GM19099 (cell line): ENCODE data around the gene GIGYF1.

ENCODE experiments used
- POLR2A ChIP-seq: IDR thresholded peaks from 3 replicates; pipeline ENCODE4 v1.6.1; 2011; ENCODE audit warnings: low read depth; ENCODE audit not compliant: insufficient read length; ENCODE audit errors: extremely low read depth

Gene GIGYF1

DNA sequence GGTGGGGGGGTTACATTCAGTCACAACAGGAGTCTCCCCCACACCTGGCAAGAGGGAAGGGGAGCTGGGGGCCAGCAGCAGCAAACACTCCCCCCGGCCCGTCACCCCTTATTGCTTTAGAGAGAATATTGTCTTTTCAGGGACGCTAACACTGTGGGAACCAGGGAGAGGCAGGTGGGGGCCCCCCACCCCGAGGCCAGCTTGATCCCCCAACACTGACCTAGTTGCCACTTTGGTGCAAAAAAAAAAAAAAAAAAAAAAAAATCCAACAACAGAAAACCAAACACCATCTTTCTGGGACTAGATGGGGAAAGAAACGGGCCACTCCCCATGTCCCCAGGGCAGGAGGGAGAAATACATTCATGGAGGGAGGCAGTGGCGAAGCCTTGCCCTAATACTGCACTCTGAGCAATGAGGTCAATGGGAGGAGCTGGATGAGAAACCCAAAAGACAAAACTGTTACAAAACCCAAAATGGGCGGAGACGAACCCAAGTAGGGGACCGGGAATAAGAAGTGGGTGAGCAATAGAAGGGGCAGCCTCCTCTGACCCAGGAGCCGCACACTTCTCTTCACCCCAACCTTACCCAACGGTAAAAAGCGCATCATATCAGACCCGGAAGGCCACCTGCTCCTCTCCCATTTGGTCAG is 14.0 kb downstream of the GIGYF1 start:
- TF ChIP-seq POLR2A: no peak

DNA sequence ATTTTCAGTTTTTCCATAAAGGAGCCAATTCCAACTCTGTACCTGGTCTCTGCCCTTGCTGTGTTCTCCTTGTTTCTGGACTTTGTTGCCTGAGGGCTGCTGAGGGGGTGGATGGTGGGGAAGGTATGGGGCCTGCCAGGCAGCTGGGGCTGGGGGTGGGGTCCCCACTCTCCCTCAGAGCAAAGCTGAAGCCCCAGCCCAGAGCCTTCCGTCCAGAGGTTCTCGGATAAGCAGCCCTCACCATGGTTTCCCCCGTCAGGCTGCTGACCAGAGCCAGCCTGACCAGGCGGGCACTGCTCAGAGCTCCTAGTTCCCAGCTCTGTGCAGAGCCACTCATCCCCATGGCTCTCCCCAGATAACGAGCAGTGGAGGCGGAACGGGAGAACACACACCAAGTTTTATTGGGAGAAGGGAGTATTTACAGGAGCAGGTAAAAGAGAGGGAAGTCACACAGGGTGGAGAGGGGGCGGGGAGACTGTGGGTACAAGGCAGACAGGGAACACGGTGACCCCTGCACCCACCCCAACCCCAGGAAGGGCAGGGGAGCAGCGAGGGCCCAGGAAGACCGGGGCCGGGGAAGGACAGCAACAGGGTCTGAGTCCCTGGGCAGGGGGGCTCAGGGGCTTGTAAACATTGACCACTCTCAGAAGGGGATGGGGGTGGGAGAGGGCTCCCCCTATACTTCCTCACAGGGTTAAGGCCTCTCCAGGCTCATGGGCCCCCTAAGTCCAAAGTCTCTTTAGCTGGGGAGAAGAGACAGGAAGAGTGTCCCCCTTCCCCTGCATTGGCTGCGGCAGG is 14.7 kb downstream of the GIGYF1 start:
- no peak for TF ChIP-seq POLR2A

DNA sequence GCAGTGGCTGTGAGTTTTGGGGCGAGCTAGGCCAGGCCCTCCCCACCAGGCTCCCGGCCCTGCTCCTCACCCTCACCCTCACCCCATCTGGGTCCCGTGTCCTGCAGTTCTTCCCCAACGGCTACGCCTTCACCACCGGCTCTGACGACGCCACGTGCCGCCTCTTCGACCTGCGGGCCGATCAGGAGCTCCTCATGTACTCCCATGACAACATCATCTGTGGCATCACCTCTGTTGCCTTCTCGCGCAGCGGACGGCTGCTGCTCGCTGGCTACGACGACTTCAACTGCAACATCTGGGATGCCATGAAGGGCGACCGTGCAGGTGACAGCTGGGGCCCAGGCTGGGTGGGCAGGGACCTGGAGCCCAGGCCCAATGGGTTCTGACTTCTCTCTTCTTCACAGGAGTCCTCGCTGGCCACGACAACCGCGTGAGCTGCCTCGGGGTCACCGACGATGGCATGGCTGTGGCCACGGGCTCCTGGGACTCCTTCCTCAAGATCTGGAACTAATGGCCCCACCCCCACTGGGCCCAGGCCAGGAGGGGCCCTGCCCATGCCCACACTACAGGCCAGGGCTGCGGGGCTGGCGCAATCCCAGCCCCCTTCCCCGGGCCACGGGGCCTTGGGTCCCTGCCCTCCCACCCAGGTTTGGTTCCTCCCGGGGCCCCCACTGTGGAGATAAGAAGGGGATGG is 15.6 kb downstream of the GIGYF1 start:
- TF ChIP-seq POLR2A: no peak

DNA sequence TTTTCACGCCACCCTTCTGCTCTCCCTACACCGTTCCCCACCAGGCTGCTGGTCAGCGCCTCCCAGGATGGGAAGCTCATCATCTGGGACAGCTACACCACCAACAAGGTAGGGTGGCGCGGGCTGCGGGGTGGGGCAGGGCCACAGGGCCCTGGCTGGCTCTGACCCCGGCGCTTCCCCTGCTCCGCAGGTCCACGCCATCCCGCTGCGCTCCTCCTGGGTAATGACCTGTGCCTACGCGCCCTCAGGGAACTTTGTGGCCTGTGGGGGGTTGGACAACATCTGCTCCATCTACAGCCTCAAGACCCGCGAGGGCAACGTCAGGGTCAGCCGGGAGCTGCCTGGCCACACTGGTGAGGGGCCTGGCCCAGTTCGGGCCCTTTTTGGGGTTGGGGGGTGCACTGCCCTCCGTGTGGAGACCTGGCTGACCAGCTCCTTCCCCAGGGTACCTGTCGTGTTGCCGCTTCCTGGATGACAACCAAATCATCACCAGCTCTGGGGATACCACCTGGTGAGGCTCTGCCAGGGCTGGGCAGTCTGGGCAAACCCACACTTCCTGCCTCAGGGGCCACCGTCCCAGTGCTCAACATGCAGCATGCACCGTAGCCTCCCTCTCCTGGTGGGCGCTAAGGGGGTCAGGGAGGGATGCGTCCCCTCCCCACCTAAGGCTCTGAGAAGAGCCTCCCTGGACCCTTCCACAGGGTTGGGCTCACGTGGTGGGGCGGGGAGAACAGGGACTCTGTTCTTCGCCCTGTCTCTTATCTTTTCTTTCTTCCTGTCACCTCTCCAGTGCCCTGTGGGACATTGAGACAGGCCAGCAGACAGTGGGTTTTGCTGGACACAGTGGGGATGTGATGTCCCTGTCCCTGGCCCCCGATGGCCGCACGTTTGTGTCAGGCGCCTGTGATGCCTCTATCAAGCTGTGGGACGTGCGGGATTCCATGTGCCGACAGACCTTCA is 16.5 kb downstream of the GIGYF1 start:
- no peak for TF ChIP-seq POLR2A

DNA sequence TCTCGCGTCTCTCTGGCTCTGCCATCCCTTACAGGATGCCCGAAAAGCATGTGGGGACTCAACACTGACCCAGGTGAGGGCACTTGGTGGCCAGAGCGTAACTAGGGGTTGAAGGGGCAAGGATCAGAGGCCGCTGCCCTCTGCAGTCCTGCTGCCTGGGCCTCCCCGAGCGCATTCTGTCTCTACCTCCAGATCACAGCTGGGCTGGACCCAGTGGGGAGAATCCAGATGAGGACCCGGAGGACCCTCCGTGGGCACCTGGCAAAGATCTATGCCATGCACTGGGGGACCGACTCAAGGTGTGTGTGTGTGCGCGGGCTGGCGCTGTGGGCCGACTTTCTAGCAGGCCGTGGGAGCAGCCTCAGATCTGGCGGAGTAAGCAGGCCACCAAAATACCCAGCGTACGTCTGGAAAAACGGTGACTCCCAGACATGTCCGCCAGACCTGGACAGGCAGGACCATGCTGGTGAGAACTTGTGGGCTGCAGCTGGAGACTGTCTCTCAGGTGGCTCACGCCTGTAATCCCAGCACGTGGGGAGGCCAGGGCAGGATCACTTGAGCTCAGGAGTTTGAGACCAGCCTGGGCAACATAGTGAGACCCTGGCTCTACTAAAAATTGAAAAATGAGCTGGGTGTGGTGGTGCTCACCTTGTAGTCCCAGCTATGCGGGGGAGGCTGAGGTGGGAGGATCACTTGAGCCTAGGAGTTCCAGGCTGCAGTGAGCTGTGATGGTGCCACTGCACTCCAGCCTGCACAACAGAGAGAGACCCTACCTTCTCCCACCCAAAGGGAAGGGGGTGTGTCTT is 17.3 kb downstream of the GIGYF1 start:
- no peak for TF ChIP-seq POLR2A

DNA sequence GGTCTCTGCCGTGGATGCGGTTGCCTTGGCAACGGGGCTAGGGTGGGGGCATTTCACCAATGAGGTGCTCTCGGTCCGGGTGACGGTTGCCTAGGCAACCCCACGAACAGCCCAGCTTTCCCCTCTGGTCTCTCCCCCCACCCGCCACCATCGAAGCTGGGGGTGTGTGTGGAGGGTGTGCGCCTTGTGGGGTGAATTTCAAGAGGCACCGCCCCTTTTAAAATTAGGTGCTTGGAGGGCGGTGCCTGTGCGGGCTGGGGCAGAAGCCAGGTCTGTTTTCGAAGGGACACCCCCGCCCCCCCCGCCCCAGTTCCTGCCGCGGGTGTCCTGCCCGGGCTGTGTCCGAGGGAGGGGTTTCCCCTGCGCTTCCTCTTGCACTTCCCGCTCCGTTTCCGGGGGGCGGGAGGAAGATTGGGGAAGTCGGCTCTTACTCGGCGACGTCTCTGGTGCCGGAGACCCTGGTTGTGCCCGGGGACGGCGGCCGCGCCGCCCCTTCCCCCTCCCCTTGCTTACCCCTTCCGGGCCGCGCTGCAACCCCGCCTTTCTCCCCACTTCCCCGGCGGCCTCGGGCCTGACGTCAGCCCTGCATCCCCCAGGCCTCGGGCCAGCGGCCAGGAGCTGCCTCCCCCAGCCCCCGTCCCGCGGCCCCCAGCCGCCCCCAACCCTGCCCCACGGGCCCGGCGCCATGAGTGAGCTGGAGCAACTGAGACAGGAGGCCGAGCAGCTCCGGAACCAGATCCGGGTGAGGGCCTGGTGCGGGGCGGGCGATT is 18.3 kb downstream of the GIGYF1 start:
- no peak for TF ChIP-seq POLR2A

DNA sequence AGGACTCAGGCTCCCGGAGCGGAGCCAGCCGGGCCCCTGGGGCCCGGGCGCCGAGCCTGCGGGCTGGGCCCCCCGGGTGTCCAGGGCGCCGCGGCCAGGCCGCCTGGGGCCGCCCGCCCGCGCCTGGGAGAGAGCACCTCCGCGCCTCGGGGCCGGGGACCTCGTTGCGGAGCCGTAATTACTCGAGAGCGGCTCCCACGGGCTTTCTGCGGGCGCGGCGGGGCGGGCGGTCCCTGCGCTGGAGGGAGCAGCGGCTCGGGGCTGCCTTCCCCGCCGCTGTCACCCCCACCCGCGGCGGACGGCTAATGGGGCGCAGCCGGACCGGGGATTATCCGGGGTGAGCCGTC is 19.0 kb downstream of the GIGYF1 start:
- TF ChIP-seq POLR2A: no peak

DNA sequence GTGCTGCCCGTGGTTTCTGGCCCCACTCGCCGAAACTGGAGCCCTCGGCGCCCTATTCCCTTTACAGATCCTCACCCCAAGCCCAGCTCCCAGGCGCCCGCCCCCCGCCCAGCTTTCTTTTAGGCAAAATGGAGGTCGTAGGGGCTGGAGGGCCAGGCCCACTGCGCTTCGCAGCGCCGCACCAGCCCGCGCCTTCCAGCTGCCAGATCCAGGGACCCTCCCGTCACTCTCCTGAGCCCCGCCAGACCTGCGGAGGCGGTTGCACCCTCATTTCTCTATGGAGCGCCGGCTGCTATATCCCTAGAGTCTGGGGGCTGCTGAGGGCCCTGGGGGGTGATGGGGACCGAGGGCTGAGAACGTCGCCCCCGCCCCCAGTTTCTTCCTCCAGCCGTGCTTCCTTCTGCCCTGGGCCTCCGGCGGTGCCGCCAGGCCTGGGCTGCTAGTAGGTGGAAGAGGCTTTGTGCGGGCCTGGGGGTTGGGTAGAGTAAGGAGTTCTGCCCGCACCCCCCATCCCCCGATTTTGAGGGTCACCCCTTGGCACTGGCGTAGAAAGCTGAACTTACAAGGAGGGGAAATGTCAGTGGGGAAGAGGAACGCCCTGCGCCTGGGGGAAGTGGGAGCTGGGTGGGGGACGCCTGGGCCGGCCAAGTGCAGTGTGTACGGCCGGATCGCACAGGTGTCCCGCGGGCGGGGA is 19.5 kb downstream of the GIGYF1 start:
- TF ChIP-seq POLR2A: no peak

DNA sequence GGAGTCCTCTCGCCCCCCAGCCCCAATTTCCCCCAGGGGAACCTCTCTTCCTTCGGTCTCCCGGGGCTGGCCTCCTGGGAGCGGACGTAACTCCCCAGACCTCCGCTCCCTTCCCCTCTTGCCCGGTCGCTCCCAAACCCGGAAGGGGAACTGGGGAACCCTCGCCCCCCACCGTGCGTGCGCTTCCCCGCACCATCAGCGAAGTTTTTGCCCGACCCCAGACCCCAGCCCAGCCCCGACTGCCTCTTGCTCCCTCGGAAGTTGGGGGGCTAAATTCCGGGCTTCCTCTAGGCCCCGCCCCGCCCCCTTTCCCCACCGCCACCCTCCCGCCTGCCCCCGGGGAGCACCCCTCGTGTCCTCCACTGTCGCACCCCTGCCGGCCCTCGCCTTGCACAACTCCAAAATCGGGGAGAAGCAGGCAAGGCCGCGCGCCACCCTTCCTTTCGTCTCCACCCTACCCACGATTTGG is 20.1 kb downstream of the GIGYF1 start:
- peak; percentile 48 for TF ChIP-seq POLR2A

DNA sequence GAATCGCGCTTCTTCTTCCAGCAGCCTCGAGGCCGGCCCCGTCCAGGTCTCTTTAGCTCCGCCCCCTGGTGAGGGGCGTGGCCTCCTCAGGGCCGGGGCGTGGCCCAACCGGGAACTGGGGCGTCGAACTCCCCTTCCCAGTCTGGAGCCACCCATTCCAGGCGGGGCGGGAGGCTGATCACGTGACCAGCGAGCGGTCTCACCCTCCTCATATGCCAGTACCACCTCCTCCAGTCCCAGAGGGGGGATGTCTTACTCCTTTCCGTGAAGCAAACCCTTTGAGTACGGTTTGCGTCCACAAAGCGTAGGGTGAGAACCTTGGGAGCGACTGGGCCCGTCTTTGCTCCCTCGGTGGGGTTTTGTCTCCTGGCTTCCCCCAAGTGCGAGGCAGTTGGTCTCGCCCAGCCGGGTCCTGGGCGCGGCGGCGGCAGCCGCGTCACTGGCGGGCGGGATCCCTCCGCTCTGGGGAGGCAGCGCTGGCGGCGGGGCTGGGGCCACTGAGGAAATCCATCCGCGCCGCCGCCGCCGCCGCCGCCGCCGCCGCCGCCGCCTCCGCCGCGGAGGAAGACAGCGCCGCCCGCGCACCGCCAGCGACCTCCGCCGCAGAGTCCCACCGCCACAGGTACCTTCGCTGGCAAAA is 20.6 kb downstream of the GIGYF1 start, which contains the start of gene GNB2:
GNB2 (plus strand) TSS at position 439 of the 640 bp plus-strand sequence. CDS start 2,526 bp downstream, outside the sequence.
- TF ChIP-seq POLR2A: peak; percentile 51

DNA sequence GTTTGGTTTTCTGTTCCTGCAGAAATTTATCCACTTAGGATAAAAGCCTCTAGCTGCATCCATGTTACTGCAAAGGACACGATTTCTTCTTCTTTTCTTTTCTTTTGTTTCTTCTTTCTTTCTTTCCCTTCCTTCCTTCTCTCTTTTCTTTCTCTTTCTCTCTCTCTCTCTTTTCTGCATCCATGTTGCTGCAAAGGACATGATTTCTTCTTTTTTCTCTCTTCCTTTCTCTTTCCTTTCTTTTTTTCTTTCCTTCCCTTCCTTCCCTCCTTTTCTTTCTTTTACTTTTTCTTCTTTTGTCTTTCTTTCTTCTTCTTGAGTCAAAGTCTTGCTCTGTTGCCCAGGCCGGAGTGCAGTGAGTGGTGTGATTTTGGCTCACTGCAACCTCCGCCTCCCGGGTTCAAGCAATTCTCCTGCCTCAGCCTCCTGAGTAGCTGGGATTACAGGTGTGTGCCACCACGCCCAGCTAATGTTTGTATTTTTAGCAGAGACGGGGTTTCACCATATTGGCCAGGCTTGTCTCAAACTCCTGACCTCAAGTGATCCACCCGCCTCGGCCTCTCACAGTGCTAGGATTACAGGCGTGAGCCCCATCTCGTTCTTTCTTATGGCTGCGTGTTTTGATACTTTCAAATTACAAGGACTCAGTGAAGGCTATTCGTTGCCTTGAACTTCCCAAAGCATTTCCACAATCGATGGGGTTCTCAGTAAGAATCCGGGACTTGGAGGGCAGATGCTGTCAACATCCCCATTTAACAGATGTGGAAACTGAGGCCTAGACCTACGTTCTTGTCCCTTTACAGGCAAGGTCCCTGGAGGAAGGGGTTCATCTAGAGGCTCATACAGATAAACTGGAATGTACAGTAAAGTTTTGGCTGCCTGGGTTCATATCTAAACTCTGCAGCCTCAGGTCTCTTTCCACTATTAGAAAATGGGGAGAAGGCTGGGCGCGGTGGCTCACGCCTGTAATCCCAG is 22.4 kb downstream of the GIGYF1 start:
- TF ChIP-seq POLR2A: no peak
